ENCODE measurements around the gene DUSP7. TPM values are rescaled to one million over a fixed set of nuclear protein-coding genes. Genes with fewer than 3 reads are reported as not detected.

DUSP7 gene
- total RNA-seq, 1 experiment from 2014 or later, result 9.9 TPM

GRCh38 chr3:52067526-52067925 is 11.2 kb upstream of the DUSP7 start:
- CTCF ChIA-PET, result no interaction called here
- no peak overlapping the region for H3K4me3 Mint-ChIP-seq (ENCODE audit: unreplicated experiment)
- no peak overlapping the region for H3K4me3 ChIP-seq (ENCODE audit: low read depth, low read length)
- H3K27ac Mint-ChIP-seq (ENCODE audit: unreplicated experiment), result no peak overlapping the region
- no peak for DNase-seq
- no peaks in the 10 kb centered on the region for H3K4me1 Mint-ChIP-seq (ENCODE audit: low read depth, unreplicated experiment)
- intact Hi-C loops (cut with micrococcal nuclease; ENCODE audit: unreplicated experiment), result no loop called here
- H3K27me3 ChIP-seq (replicated peaks; ENCODE audit: control insufficient read depth, insufficient read depth, low read length), result no peaks in the 10 kb centered on the region
- H3K9me3 ChIP-seq, result no peaks in the 10 kb centered on the region
- POLR2A ChIA-PET, result no interaction called here
- TF ChIP-seq, protein P1, sequence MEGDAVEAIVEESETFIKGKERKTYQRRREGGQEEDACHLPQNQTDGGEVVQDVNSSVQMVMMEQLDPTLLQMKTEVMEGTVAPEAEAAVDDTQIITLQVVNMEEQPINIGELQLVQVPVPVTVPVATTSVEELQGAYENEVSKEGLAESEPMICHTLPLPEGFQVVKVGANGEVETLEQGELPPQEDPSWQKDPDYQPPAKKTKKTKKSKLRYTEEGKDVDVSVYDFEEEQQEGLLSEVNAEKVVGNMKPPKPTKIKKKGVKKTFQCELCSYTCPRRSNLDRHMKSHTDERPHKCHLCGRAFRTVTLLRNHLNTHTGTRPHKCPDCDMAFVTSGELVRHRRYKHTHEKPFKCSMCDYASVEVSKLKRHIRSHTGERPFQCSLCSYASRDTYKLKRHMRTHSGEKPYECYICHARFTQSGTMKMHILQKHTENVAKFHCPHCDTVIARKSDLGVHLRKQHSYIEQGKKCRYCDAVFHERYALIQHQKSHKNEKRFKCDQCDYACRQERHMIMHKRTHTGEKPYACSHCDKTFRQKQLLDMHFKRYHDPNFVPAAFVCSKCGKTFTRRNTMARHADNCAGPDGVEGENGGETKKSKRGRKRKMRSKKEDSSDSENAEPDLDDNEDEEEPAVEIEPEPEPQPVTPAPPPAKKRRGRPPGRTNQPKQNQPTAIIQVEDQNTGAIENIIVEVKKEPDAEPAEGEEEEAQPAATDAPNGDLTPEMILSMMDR (IDR thresholded peaks at IDR 0.05; ENCODE audit: insufficient read depth in 1 of 2, low read depth in 1 of 2, low read length in 1 of 2, severe bottlenecking in 1 of 2, unreplicated experiment in 1 of 2), result no peak
- H3K36me3 ChIP-seq (ENCODE audit: control insufficient read depth, insufficient read depth, low read length), result no peaks in the 10 kb centered on the region
- H3K9me3 Mint-ChIP-seq (ENCODE audit: unreplicated experiment), result no peaks in the 10 kb centered on the region
- no peaks in the 10 kb centered on the region for H3K27me3 Mint-ChIP-seq (ENCODE audit: insufficient read depth, unreplicated experiment)
- H3K36me3 Mint-ChIP-seq (ENCODE audit: insufficient read depth, unreplicated experiment), result peaks cover 5% of the 10 kb centered on the region
- BruUV-seq (replicated peaks), result no TSS peak
- no peaks in the 10 kb centered on the region for H3K4me1 ChIP-seq

DNA sequence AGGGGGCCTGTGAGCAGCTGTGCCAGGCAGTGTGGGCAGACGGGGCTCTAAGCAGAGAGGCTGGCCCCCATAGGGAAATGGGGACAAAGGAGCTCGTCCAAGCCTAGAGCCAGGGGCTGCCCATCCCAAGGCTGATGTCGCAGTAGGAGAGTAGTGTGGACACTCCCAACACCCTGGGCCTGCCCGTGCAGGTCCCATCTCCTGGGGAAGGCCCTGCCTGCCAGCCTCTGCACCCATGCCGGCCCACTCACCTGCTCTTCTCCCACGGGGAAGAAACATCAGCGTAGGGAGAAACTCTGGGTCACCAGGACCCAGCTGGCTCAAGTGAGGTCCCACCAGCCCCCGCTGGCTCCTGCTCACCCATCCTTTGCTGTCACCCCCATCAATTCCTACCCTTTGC is 10.7 kb upstream of the DUSP7 start:
- H3K4me3 ChIP-seq (ENCODE audit: low read depth, low read length), result no peak overlapping the region
- H3K9me3 Mint-ChIP-seq (ENCODE audit: unreplicated experiment), result no peaks in the 10 kb centered on the region
- no peak overlapping the region for H3K27ac Mint-ChIP-seq (ENCODE audit: unreplicated experiment)
- H3K4me1 ChIP-seq, result no peaks in the 10 kb centered on the region
- H3K36me3 ChIP-seq (ENCODE audit: control insufficient read depth, insufficient read depth, low read length), result no peaks in the 10 kb centered on the region
- H3K27me3 Mint-ChIP-seq (ENCODE audit: insufficient read depth, unreplicated experiment), result no peaks in the 10 kb centered on the region
- intact Hi-C loops (cut with micrococcal nuclease; ENCODE audit: unreplicated experiment), result no loop called here
- BruUV-seq (replicated peaks), result no TSS peak
- peaks cover 5% of the 10 kb centered on the region for H3K36me3 Mint-ChIP-seq (ENCODE audit: insufficient read depth, unreplicated experiment)
- no peak for DNase-seq
- TF ChIP-seq, protein P1 (IDR thresholded peaks at IDR 0.05; ENCODE audit: insufficient read depth in 1 of 2, low read depth in 1 of 2, low read length in 1 of 2, severe bottlenecking in 1 of 2, unreplicated experiment in 1 of 2), result no peak
- no peak overlapping the region for H3K4me3 Mint-ChIP-seq (ENCODE audit: unreplicated experiment)
- H3K27me3 ChIP-seq (replicated peaks; ENCODE audit: control insufficient read depth, insufficient read depth, low read length), result no peaks in the 10 kb centered on the region
- CTCF ChIA-PET, result no interaction called here
- H3K9me3 ChIP-seq, result no peaks in the 10 kb centered on the region
- H3K4me1 Mint-ChIP-seq (ENCODE audit: low read depth, unreplicated experiment), result no peaks in the 10 kb centered on the region
- POLR2A ChIA-PET, result no interaction called here

DNA sequence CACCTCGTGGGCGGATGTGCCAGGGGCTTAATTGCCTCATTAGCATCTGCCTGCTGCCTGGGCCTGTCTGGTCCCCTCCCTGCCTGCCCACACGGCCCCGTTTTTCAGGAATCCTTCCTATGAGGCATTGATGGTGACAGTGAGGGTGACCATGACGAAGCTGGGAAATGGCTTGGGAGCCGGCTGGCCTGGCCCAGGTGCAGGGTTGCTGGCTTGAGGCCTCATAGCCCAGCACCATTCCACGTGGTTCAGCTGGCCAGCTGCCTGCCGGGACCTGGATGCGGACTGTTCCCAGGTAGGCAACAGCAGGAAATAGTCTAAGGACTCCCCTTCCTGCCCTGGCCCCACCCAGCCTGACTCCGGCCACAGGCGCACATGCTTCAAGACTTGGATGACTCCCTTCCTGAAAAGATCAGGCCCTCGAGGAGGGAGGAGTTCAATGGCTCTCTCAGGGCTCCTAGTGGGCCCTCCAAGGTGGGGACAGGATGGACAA is 8.9 kb upstream of the DUSP7 start:
- ChIA-PET POLR2A (no interaction called here), CTCF (interaction anchor here (0.8 kb wide), 1 partner anchor 8 kb away, joined by 3 read pairs; no protein-coding TSS in a partner anchor)
- H3K4me3 ChIP-seq (ENCODE audit: low read depth, low read length), result no peak overlapping the region
- no TSS peak for BruUV-seq (replicated peaks)
- DNase-seq, result no peak
- H3K36me3 ChIP-seq (ENCODE audit: control insufficient read depth, insufficient read depth, low read length), result no peaks in the 10 kb centered on the region
- Mint-ChIP-seq H3K9me3 (ENCODE audit: unreplicated experiment) (no peaks in the 10 kb centered on the region), H3K27me3 (ENCODE audit: insufficient read depth, unreplicated experiment) (no peaks in the 10 kb centered on the region), H3K4me3 (ENCODE audit: unreplicated experiment) (no peak overlapping the region), H3K36me3 (ENCODE audit: insufficient read depth, unreplicated experiment) (no peaks in the 10 kb centered on the region), H3K4me1 (ENCODE audit: low read depth, unreplicated experiment) (no peaks in the 10 kb centered on the region), H3K27ac (ENCODE audit: unreplicated experiment) (no peak overlapping the region)
- no peaks in the 10 kb centered on the region for H3K4me1 ChIP-seq
- intact Hi-C loops (cut with micrococcal nuclease; ENCODE audit: unreplicated experiment), result no loop called here
- H3K9me3 ChIP-seq, result no peaks in the 10 kb centered on the region
- no peaks in the 10 kb centered on the region for H3K27me3 ChIP-seq (replicated peaks; ENCODE audit: control insufficient read depth, insufficient read depth, low read length)
- TF ChIP-seq, protein P1 (IDR thresholded peaks at IDR 0.05; ENCODE audit: insufficient read depth in 1 of 2, low read depth in 1 of 2, low read length in 1 of 2, severe bottlenecking in 1 of 2, unreplicated experiment in 1 of 2), result no peak
